ENCODE data around the gene ATG101. TPM values are rescaled to one million over a fixed set of nuclear protein-coding genes. Genes with fewer than 3 reads are reported as not detected.

ATG101 gene
- total and polyA plus RNA-seq, 2 of the 8 experiments (the other 6 are each of a cell fraction or from before 2014, with no cell fraction given), result 49.8 to 55.9 TPM

DNA sequence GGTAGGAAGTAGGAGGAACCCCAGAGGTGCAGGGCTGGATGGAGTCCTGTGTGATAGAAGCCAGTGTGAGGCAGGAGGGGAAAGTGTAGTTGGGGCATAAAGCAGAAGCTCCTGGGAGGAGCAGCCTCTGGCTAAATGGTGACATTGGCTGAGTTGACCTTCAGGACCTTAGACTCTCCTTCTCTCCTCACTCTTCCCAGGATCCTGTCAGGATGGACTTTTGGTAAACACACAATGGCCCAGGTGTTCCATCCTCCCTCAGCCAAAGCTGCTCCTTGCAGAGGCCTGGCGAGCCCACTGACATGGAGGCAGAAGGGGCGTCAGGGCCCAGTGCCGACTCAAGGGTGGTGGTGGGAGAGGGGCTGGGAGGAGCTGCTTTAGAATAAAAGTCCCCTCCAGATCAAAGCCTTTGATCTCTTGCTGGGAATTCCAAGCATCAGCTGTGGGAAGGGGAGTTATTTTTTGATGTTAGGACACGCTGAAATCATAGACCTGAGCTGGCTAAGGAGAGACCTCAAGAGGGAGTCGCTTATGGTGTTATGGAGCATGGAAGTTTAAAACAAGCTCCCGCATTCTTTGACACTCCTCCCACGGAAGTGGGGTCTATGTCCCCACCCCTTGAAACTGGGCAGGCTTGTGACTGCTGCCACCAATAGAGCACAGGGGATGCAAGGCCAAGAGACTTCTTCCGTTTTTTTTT is 53.9 kb downstream of the ATG101 start (continued):
- TF ChIP-seq RNF2 (IDR thresholded peaks at IDR 0.05; ENCODE audit: borderline replicate concordance, low read depth, low read length, missing control alignments, poor library complexity, severe bottlenecking) (no peak), SP4 (IDR thresholded peaks at IDR 0.05; ENCODE audit: low read length) (no peak), POLR2AphosphoS5 (IDR thresholded peaks at IDR 0.05; ENCODE audit: low read depth, low read length) (no peak)

All from H1 (cell line).